ENCODE data around the gene ATP9B. TPM values are rescaled to one million over a fixed set of nuclear protein-coding genes. Genes with fewer than 3 reads are reported as not detected.

Gene ATP9B
- total RNA-seq, 1 experiment from 2014 or later = 8.0 TPM

DNA sequence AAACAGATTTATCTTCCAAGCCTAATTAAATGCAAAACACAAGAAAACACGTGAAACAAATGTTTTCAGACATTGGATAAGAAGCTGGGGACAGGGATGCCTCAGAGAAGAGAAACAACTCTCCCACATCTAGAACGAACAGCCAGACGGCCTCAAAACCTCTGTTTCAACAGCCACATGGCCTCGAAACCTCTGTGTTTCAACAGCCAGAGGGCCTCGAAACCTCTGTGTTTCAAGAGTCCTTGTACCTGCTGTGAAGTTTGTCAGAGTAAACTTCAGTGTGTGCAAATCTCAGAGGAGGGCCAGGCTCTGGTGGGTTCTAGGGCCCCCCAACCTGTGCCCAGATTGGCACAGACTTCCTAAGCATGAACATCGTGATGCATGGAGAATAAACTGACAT lies 283.2 kb downstream of the ATP9B start:
- no peak for DNase-seq
- no peaks in the 10 kb centered on the region for H3K36me3 ChIP-seq (replicated peaks; ENCODE audit: control insufficient read depth, insufficient read depth, low read length)
- H3K4me3 ChIP-seq (ENCODE audit: insufficient read depth, low read depth, low read length) = no peak overlapping the region
- H3K27me3 ChIP-seq (ENCODE audit: control insufficient read depth, insufficient read depth, low read length) = no peaks in the 10 kb centered on the region

DNA sequence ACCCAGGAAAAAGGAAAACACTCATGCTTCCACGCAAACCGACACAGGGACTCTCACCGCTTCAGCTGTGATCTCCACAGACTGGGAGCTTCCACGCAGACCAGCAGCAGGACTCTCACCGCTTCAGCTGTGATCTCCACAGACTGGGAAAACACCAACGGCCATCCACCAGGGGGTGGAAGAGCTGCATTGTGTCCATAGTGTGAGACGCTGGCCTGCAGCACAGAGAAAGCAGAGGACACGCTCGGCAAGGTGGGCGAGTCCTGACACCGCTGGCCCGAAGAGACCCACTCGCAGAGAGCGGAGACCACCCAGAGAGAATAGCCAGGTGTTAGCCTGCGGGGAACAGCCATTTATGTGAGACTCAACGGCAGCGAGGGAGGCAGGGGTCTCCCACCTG lies 284.1 kb downstream of the ATP9B start:
- DNase-seq = peak; percentile 81
- no peaks in the 10 kb centered on the region for H3K27me3 ChIP-seq (ENCODE audit: control insufficient read depth, insufficient read depth, low read length)
- H3K36me3 ChIP-seq (replicated peaks; ENCODE audit: control insufficient read depth, insufficient read depth, low read length) = no peaks in the 10 kb centered on the region
- no peak overlapping the region for H3K4me3 ChIP-seq (ENCODE audit: insufficient read depth, low read depth, low read length)

DNA sequence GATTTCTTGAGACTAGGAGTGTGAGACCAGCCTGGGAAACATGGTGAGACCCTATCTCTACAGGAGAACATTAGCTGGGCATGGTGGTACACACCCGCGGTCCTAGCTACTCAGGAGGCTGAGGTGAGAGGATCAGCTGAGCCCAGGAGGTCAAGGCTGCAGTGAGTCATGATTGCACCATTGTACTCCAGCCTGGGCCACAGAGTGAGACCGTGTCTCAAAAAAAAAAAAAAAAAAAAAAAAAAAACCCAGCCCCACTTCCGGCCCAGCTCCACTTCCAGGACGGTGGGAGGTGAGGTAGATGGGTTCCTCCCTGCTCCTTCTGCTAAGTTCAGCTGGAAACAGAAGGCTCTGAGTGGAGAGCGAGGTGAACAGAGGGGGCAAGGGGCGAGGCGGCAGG lies 285.2 kb downstream of the ATP9B start:
- no peaks in the 10 kb centered on the region for H3K36me3 ChIP-seq (replicated peaks; ENCODE audit: control insufficient read depth, insufficient read depth, low read length)
- H3K4me3 ChIP-seq (ENCODE audit: insufficient read depth, low read depth, low read length) = no peak overlapping the region
- no peak for DNase-seq
- no peaks in the 10 kb centered on the region for H3K27me3 ChIP-seq (ENCODE audit: control insufficient read depth, insufficient read depth, low read length)

DNA sequence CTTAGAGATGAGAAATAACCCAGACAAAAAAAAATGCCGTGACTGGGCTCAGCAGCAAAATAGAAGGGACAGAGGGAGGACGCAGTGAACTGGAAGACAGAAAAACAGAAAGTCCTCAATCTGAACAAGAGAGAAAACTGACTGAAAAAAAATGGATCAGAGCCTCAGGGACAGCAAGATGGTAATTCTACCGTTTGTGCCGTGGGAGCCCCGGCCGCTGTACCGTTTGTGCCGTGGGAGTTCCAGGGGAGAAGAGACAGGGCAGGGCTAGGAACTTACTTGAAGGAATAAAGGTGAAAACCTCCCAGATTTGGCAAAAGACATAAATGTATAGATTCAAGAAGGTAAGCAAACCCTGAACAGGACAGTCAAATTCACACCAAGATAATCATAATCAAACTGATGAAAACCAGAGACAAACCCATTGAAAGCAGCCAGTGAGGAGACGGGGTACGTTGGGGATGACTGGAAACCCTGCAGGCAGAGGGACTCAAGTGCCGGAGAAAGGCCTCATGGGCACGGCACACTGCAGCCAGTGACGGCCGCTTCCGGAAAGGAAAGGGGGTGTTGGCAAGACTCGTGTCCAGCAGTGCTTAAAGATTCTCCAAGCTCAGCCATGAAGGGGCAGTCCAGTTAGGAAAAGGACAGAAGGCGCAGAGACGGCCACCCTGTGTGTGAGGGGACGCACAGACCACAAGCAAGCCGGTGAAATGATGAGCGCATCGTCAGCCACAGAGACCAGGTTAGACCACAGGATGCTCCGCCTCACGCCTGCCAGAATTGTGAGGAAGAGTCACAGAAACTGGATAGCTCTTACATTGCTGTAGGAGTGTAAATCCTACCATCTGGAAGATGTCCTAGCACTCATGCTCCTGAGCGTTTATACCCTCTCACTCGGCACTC lies 286.5 kb downstream of the ATP9B start:
- H3K36me3 ChIP-seq (replicated peaks; ENCODE audit: control insufficient read depth, insufficient read depth, low read length) = no peaks in the 10 kb centered on the region
- no peak overlapping the region for H3K4me3 ChIP-seq (ENCODE audit: insufficient read depth, low read depth, low read length)
- no peaks in the 10 kb centered on the region for H3K27me3 ChIP-seq (ENCODE audit: control insufficient read depth, insufficient read depth, low read length)
- peak; percentile 31 for DNase-seq

DNA sequence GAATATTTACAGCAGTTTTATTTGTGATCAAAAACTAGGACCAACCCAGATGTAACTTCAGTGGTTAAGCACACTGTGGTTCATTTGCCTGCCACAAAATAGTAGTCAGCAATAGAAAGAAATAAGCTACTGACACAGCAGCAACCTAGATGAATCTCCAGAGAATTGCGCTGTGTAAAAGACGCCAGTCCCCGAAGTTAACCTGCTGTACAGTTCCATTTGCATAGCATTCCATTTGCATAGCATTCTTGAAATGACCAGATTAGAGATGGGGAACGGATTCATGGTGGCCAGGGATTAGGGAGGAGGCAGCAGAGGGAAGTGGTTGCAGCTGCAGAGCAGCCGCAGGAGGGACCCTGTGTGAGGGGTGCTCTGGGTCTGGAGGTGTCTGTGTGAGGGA lies 287.2 kb downstream of the ATP9B start:
- Histone ChIP-seq H3K4me3 (ENCODE audit: insufficient read depth, low read depth, low read length) (no peak overlapping the region), H3K27me3 (ENCODE audit: control insufficient read depth, insufficient read depth, low read length) (no peaks in the 10 kb centered on the region), H3K36me3 (replicated peaks; ENCODE audit: control insufficient read depth, insufficient read depth, low read length) (no peaks in the 10 kb centered on the region; the same call in 1 of the 2 replicates)
- DNase-seq = no peak

DNA sequence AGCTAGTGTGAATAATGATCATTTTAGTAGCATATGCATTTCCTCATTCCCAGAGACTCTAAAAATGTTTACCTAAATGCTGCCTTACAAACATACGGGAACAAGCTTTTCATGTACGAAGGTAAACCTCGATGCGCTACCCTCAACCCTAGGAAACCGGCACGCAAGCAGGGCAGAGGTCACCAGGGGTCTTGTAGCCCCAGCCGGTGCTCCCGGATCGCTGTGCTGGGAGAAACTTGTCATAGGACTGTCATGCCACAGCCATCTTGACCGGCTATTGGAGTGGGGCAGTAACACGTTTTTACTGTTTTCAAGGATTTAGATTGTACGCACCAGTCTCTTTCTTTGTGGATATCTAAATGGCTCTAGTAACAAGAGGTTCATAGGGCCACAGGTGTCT lies 291.7 kb downstream of the ATP9B start:
- no peak overlapping the region for H3K4me3 ChIP-seq (ENCODE audit: insufficient read depth, low read depth, low read length)
- H3K27me3 ChIP-seq (ENCODE audit: control insufficient read depth, insufficient read depth, low read length) = no peaks in the 10 kb centered on the region
- peak; percentile 19 for DNase-seq
- no peaks in the 10 kb centered on the region; the same call in 1 of the 2 replicates for H3K36me3 ChIP-seq (replicated peaks; ENCODE audit: control insufficient read depth, insufficient read depth, low read length)

DNA sequence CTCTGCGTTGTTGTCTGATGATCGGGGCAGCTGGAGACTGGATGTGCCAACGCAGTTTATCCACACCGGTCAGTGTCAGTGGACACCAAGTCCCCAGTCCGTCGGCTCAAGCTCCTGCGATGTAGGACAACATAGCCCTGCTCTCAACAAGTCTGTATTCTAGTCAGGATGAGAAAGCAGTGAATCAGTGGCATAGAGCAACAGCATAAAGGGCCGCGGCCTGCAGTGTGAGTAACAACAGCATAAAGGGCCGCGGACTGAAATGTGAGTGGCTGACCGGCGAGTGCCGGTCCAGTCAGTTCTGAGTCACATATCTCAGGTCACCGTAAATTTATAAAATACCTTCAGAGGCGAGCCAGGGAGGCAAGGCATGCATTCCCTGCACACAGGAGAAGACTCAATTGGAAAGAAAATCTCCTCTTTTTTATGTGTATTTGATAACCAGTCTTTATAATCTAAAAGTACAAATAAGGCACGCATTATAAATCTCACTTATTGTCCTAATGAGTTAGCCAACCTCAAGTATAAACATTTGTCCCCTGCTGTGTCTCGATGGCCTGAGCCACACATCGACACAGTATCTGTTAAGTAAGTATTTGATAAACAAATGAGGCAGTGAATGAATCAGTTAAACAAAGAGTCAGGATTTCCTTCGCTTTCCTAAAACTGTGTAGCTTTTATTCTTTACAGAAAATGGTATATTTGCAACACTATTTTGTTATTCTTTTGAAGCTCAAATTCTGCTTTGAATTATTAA lies 292.8 kb downstream of the ATP9B start:
- Histone ChIP-seq H3K27me3 (ENCODE audit: control insufficient read depth, insufficient read depth, low read length) (no peaks in the 10 kb centered on the region), H3K4me3 (ENCODE audit: insufficient read depth, low read depth, low read length) (no peak overlapping the region), H3K36me3 (replicated peaks; ENCODE audit: control insufficient read depth, insufficient read depth, low read length) (no peaks in the 10 kb centered on the region; the same call in 1 of the 2 replicates)
- peak; percentile 21 for DNase-seq

DNA sequence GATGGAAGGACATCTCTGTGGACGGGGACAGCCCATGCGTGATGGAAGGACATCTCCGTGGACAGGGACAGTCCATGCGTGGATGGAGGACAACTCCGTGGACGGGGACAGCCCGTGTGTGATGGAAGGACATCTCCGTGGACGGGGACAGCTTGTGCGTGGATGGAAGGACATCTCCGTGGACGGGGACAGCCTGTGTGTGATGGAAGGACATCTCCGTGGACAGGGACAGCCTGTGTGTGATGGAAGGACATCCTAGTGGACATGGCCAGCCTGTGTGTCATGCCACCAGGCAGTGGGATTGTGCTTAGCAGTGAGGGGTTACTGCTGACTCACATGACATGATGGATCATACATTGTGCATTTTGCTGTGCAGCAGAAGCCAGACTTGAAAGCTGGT lies 296.5 kb downstream of the ATP9B start:
- DNase-seq = no peak
- no peaks in the 10 kb centered on the region; the same call in 1 of the 2 replicates for H3K36me3 ChIP-seq (replicated peaks; ENCODE audit: control insufficient read depth, insufficient read depth, low read length)
- no peaks in the 10 kb centered on the region for H3K27me3 ChIP-seq (ENCODE audit: control insufficient read depth, insufficient read depth, low read length)
- H3K4me3 ChIP-seq (ENCODE audit: insufficient read depth, low read depth, low read length) = no peak overlapping the region

DNA sequence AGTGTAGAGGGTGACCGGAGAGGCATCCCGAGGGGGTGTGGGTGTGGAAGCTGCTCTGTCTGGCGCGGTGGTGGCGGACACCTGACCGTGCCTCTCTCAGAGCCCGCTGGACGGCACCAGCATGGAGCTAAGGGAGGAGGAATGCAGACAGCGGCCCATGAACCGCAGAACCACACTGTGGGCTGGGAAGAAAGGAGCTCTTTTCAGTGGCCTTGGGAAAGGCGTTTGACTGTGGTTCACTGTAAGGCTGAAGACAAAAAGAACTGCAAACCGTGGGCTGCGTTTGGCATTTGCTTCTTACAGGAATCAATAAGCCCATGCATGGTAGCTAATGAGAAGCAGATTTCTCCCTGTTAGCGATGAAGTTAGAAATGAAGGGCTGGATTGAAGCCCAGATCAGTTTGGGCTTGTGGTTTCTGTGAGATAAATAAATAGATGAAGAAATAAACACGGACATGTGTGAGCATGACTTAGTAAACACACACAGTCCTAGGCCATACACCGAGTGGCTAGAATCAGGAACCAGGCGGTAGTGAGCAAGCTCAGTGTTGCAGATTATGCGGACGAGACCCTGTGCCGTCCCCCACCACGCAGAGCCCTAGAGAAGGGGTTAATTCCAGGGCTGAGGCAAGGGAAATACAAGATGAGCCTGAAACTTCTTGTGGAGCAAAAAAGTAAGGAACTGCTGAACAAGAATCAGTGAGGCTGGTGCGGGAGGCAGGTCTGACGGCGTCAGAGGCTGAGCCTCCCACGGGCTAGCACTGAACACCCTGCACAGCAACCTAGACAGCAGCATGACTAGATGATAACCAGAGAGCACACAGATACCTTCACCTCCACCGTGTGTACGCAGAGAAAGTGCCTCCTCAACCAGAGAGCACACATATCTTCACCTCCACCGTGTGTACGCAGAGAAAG lies 297.2 kb downstream of the ATP9B start:
- peak; percentile 22 for DNase-seq
- H3K36me3 ChIP-seq (replicated peaks; ENCODE audit: control insufficient read depth, insufficient read depth, low read length) = no peaks in the 10 kb centered on the region
- no peak overlapping the region for H3K4me3 ChIP-seq (ENCODE audit: insufficient read depth, low read depth, low read length)
- no peaks in the 10 kb centered on the region for H3K27me3 ChIP-seq (ENCODE audit: control insufficient read depth, insufficient read depth, low read length)

DNA sequence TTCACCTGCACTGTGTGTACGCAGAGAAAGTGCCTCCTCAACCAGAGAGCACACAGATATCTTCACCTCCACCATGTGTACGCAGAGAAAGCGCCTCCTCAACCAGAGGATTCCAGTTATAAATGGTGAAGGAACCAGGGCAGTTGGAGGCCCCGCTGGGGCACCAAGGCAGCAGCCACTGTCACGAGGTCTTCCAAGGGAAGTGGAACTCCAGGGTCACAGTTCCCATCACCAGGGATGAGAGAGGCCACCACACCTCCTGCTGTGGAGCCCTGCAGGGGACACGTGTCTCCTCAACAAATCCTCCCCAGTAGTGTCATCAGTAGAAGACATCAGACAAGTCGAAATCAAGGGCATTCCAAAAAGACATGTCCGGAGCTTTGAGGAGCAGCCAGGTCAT lies 298.3 kb downstream of the ATP9B start:
- no peaks in the 10 kb centered on the region for H3K36me3 ChIP-seq (replicated peaks; ENCODE audit: control insufficient read depth, insufficient read depth, low read length)
- no peaks in the 10 kb centered on the region for H3K27me3 ChIP-seq (ENCODE audit: control insufficient read depth, insufficient read depth, low read length)
- no peak overlapping the region for H3K4me3 ChIP-seq (ENCODE audit: insufficient read depth, low read depth, low read length)
- DNase-seq = no peak

DNA sequence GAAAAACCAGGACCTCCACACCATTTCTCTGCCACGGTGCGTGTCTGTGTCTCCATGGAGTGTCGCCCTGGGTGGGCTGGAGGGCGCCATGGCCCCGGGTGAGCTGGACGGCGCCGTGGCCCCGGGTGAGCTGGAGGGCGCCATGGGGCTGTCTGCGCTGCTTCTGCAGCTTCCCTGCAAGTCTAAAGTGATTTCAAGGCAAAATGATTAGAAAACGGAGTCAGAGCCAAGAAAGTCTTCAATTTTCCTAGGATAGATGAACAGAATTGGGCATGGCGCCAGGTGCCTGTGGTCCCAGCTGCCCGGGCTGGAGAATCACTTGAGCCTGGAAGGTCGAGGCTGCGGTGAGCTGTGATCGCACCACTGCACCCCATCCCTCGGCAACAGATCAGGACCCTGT lies 298.8 kb downstream of the ATP9B start:
- Histone ChIP-seq H3K4me3 (ENCODE audit: insufficient read depth, low read depth, low read length) (no peak overlapping the region), H3K27me3 (ENCODE audit: control insufficient read depth, insufficient read depth, low read length) (no peaks in the 10 kb centered on the region), H3K36me3 (replicated peaks; ENCODE audit: control insufficient read depth, insufficient read depth, low read length) (no peaks in the 10 kb centered on the region)
- DNase-seq = peak; percentile 41

DNA sequence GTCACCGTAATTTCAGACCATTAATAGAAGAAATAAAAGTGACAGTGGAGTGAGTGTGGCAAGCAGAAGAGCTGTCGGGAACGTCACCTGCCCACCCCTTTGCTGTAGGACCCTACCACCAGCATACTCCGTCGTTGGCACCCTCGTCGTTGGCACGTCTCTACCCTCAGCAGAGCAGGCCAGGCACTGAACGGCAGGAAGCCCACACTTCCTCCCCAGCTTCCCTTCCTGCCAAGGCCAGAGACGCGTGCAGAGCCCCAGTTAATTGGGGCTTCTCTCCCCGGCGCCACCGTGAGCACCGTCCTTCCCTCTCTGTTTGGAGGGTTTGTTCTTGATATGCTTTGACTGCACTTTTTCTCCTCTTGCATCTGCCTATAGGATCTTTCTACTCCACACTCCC lies 299.5 kb downstream of the ATP9B start:
- no peak overlapping the region for H3K4me3 ChIP-seq (ENCODE audit: insufficient read depth, low read depth, low read length)
- no peaks in the 10 kb centered on the region for H3K27me3 ChIP-seq (ENCODE audit: control insufficient read depth, insufficient read depth, low read length)
- peak; percentile 28 for DNase-seq
- no peaks in the 10 kb centered on the region for H3K36me3 ChIP-seq (replicated peaks; ENCODE audit: control insufficient read depth, insufficient read depth, low read length)

DNA sequence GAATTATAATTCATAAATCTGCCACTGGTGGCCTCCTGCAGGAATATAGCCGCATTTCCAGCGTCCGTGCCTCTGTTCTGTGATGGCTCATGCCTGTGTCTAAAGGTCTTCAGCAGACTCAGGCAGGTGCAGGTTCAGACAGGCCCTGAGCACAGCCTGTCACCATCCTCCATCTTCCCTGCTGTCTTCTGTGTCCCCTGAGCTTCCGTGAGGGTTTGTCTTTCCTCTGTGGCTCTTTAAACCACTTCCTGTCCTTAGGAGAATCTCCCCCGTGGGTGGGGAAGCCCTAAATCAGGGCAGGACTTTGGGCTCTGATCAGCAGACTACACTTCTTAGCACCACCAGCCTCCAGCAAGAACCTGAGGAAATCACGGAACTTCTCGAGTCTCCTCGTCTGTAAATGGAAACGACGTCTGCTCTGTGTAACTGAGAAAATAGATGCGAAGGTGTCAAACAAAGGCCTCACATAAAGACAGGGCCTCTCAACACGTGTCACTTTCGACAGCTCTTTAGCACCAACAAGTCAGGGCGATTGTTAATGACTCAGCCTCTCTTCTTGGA lies 302.4 kb downstream of the ATP9B start:
- peak; percentile 25 for DNase-seq
- Histone ChIP-seq H3K36me3 (replicated peaks; ENCODE audit: control insufficient read depth, insufficient read depth, low read length) (no peaks in the 10 kb centered on the region), H3K4me3 (ENCODE audit: insufficient read depth, low read depth, low read length) (no peak overlapping the region), H3K27me3 (ENCODE audit: control insufficient read depth, insufficient read depth, low read length) (no peaks in the 10 kb centered on the region)

DNA sequence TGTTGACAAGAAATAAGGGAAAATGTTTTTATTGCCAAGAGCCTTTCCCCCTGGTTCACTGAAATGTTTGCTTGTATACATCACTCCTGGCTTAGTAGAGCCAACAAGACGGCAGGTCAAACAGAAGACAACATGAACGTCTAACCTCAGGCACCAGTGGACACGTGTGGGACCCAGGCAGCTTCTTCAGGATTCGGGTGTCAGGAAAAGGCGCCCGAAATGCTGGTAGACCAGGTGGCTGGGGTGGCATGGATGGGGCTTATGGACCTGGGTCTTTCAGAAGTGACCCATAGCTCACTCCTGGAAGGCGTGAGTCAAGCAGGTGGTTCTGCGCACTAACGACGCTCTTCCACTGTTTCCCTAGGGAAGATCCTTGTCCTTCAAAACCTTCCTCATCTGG lies 303.3 kb downstream of the ATP9B start:
- no peak overlapping the region for H3K4me3 ChIP-seq (ENCODE audit: insufficient read depth, low read depth, low read length)
- H3K27me3 ChIP-seq (ENCODE audit: control insufficient read depth, insufficient read depth, low read length) = no peaks in the 10 kb centered on the region
- peak; percentile 29 for DNase-seq
- no peaks in the 10 kb centered on the region for H3K36me3 ChIP-seq (replicated peaks; ENCODE audit: control insufficient read depth, insufficient read depth, low read length)
